Measurements from ENCODE around the gene PHYKPL.
"Not testable (repeated sequence)": the region's sequence is repeated elsewhere in the genome, so short reads cannot be mapped to it uniquely, and the experiment has no call there.

The PHYKPL gene

GRCh38 chr5:178206166-178207101, 26.2 kb downstream of the PHYKPL start:
- no peak for DNase-seq (ENCODE audit: low spot score)

- DNase-seq (ENCODE audit: low spot score), result no peak
These were observed 26.9 kb downstream of the PHYKPL start for GRCh38 chr5:178205749-178206047.

GRCh38 chr5:178204935-178205748, 27.5 kb downstream of the PHYKPL start:
- DNase-seq (ENCODE audit: low spot score), result no peak

GRCh38 chr5:178204182-178204934, 28.2 kb downstream of the PHYKPL start, which contains the start of gene HNRNPAB:
Gene HNRNPAB, plus strand, starts transcription at chr5:178204533. Its CDS starts 305 bp downstream, at chr5:178204838.
- peak; percentile 89 for DNase-seq (ENCODE audit: low spot score)

GRCh38 chr5:178203670-178204181, 28.9 kb downstream of the PHYKPL start:
- DNase-seq (ENCODE audit: low spot score), result no peak

- no peak for DNase-seq (ENCODE audit: low spot score)
These were observed 30.1 kb downstream of the PHYKPL start for GRCh38 chr5:178202541-178202940.

- DNase-seq (ENCODE audit: low spot score), result no peak
These were observed 30.7 kb downstream of the PHYKPL start for GRCh38 chr5:178201927-178202235.

GRCh38 chr5:178201221-178201926, 31.2 kb downstream of the PHYKPL start:
- no peak for DNase-seq (ENCODE audit: low spot score)

GRCh38 chr5:178199581-178200434, 32.8 kb downstream of the PHYKPL start:
- DNase-seq (ENCODE audit: low spot score), result no peak

- no peak for DNase-seq (ENCODE audit: low spot score)
These were observed 33.9 kb downstream of the PHYKPL start for GRCh38 chr5:178198706-178199105.

- not testable (repeated sequence) for DNase-seq (ENCODE audit: low spot score)
These were observed 34.5 kb downstream of the PHYKPL start for GRCh38 chr5:178198151-178198550.

GRCh38 chr5:178196986-178197385, 35.6 kb downstream of the PHYKPL start:
- DNase-seq (ENCODE audit: low spot score), result no peak

GRCh38 chr5:178196281-178196812, 36.3 kb downstream of the PHYKPL start:
- DNase-seq (ENCODE audit: low spot score), result no peak

GRCh38 chr5:178194026-178194425, 38.6 kb downstream of the PHYKPL start:
- DNase-seq (ENCODE audit: low spot score), result no peak

- DNase-seq (ENCODE audit: low spot score), result no peak
These were observed 39.3 kb downstream of the PHYKPL start for GRCh38 chr5:178193251-178193809.

GRCh38 chr5:178192787-178193186, 39.8 kb downstream of the PHYKPL start:
- no peak for DNase-seq (ENCODE audit: low spot score)

GRCh38 chr5:178192244-178192643, 40.4 kb downstream of the PHYKPL start:
- no peak for DNase-seq (ENCODE audit: low spot score)

- no peak for DNase-seq (ENCODE audit: low spot score)
These were observed 40.9 kb downstream of the PHYKPL start for GRCh38 chr5:178191661-178192060.

- no peak for DNase-seq (ENCODE audit: low spot score)
These were observed 43.2 kb downstream of the PHYKPL start for GRCh38 chr5:178189433-178189832.

GRCh38 chr5:178187014-178187413, 45.6 kb downstream of the PHYKPL start, which contains the start of gene GMCL2:
Gene GMCL2, minus strand, starts transcription at chr5:178187371. Its CDS starts 72 bp downstream, at chr5:178187299.
- DNase-seq (ENCODE audit: low spot score), result no peak
